Activated T-cell treated with anti-CD3 and anti-CD28 coated beads, Interleukin-2, amount 50 U/mL, for 1 hour (primary cell): ENCODE measurements around the gene C1QTNF3.
A peak's percentile ranks its signal among the peaks of the same experiment; 100 is the strongest.
"Not testable (repeated sequence)": the region's sequence is repeated elsewhere in the genome, so short reads cannot be mapped to it uniquely, and the experiment has no call there.

Experiments used
- DNase-seq: peaks from one replicate; pipeline ENCODE4 v3.0.0-alpha.2; 2020

Gene C1QTNF3

GRCh38 chr5:34017254-34017653 lies 25.8 kb downstream of the C1QTNF3 start:
- DNase-seq: no peak

GRCh38 chr5:34016750-34017149 lies 26.3 kb downstream of the C1QTNF3 start:
- DNase-seq: no peak

- DNase-seq: no peak
Measured at GRCh38 chr5:34016222-34016621, 26.8 kb downstream of the C1QTNF3 start.

- DNase-seq: no peak
Measured at GRCh38 chr5:34015120-34015822, 27.7 kb downstream of the C1QTNF3 start.

GRCh38 chr5:34014626-34015025 lies 28.4 kb downstream of the C1QTNF3 start:
- DNase-seq: no peak

GRCh38 chr5:34013547-34013946 lies 29.5 kb downstream of the C1QTNF3 start:
- DNase-seq: no peak

GRCh38 chr5:34012791-34013190 lies 30.2 kb downstream of the C1QTNF3 start:
- DNase-seq: no peak

GRCh38 chr5:34011536-34011935 lies 31.5 kb downstream of the C1QTNF3 start:
- DNase-seq: no peak

- DNase-seq: not testable (repeated sequence)
Measured at GRCh38 chr5:34010146-34010545, 32.9 kb downstream of the C1QTNF3 start.

- no peak for DNase-seq
Measured at GRCh38 chr5:34009610-34010009, 33.4 kb downstream of the C1QTNF3 start.

GRCh38 chr5:34008802-34009201 lies 34.2 kb downstream of the C1QTNF3 start:
- no peak for DNase-seq

GRCh38 chr5:34007621-34008600 lies 35.1 kb downstream of the C1QTNF3 start, which contains the start of gene AMACR:
AMACR (minus strand) TSS chr5:34008050; CDS start chr5:34008019, 31 bp downstream.
- peak; percentile 90 for DNase-seq

GRCh38 chr5:34007201-34007620 lies 35.8 kb downstream of the C1QTNF3 start:
- DNase-seq: no peak

- DNase-seq: no peak
Measured at GRCh38 chr5:34005681-34006080, 37.3 kb downstream of the C1QTNF3 start.

- no peak for DNase-seq
Measured at GRCh38 chr5:34005211-34005610, 37.8 kb downstream of the C1QTNF3 start.

- no peak for DNase-seq
Measured at GRCh38 chr5:34003941-34004340, 39.1 kb downstream of the C1QTNF3 start.

GRCh38 chr5:34002629-34003328 lies 40.2 kb downstream of the C1QTNF3 start:
- DNase-seq: no peak

- DNase-seq: no peak
Measured at GRCh38 chr5:34001241-34001841, 41.7 kb downstream of the C1QTNF3 start.

GRCh38 chr5:33999978-34000377 lies 43.0 kb downstream of the C1QTNF3 start:
- DNase-seq: no peak

GRCh38 chr5:33997331-33997983 lies 45.6 kb downstream of the C1QTNF3 start:
- DNase-seq: no peak

- no peak for DNase-seq
Measured at GRCh38 chr5:33995865-33996264, 47.1 kb downstream of the C1QTNF3 start.

GRCh38 chr5:33994845-33995244 lies 48.2 kb downstream of the C1QTNF3 start:
- DNase-seq: no peak
